CD14-positive monocyte (primary cell): ENCODE data around the gene BHMT. TPM values are rescaled to one million over a fixed set of nuclear protein-coding genes. Genes with fewer than 3 reads are reported as not detected.

ENCODE experiments used
- DNase-seq, 3 donors: peaks; one replicate each; pipeline ENCODE4 v3.0.0-alpha.2; 2011 to 2022
- H2AFZ ChIP-seq: 2 replicates; pipeline ENCODE4 v1.6.0; 2012; ENCODE audit warnings: mild to moderate bottlenecking, low read depth, low read length, inconsistent platforms; ENCODE audit not compliant: insufficient read depth, poor library complexity, severe bottlenecking
- H3K27ac ChIP-seq, 2 donors: 1 replicate in 1 of 2; 2 replicates in 1 of 2; pipeline ENCODE4 v1.5.1; 2012 to 2013; ENCODE audit warnings: low read length in 2 of 2, control low read depth in 1 of 2, inconsistent platforms in 1 of 2, low read depth in 1 of 2, mild to moderate bottlenecking in 1 of 2
- H3K27me3 ChIP-seq, 2 donors: one replicate each; pipeline versions ENCODE4 v1.6.0 to v1.6.1; 2011 to 2013; ENCODE audit warnings: low read length in 2 of 2; ENCODE audit not compliant: control insufficient read depth in 2 of 2, insufficient read depth in 2 of 2
- H3K36me3 ChIP-seq, 2 donors: replicated peaks in 1 of 2; 1 replicate in 1 of 2; 2 replicates in 1 of 2; pipeline versions ENCODE4 v1.5.1 to v1.6.1; 2012 to 2013; ENCODE audit warnings: low read length in 2 of 2, control low read depth in 1 of 2, inconsistent platforms in 1 of 2, mild to moderate bottlenecking in 1 of 2; ENCODE audit not compliant: insufficient read depth in 2 of 2, control insufficient read depth in 1 of 2
- H3K4me1 ChIP-seq, 2 donors: 1 replicate in 1 of 2; 2 replicates in 1 of 2; pipeline versions ENCODE4 v1.5.1 to v1.6.1; 2012 to 2013; ENCODE audit warnings: low read length in 2 of 2, control low read depth in 1 of 2, inconsistent platforms in 1 of 2, mild to moderate bottlenecking in 1 of 2, moderate library complexity in 1 of 2; ENCODE audit not compliant: insufficient read depth in 2 of 2, control insufficient read depth in 1 of 2
- H3K4me2 ChIP-seq: replicated peaks from 2 replicates; pipeline ENCODE3; 2012; ENCODE audit warnings: low read length, moderate library complexity, mild to moderate bottlenecking; ENCODE audit not compliant: poor library complexity, severe bottlenecking; ENCODE audit errors: extremely low read depth
- H3K4me3 ChIP-seq, 3 experiments: fragments of 200-600 bp in 1 of 3; sonication (generic) in 1 of 3; replicated peaks in 1 of 3; 1 replicate in 2 of 3; 2 replicates in 1 of 3; pipeline ENCODE4 v1.5.1; 2011 to 2013; ENCODE audit warnings: low read length in 3 of 3, mild to moderate bottlenecking in 3 of 3, control low read depth in 2 of 3, low read depth in 2 of 3, inconsistent platforms in 1 of 3, moderate library complexity in 1 of 3
- H3K79me2 ChIP-seq: 2 replicates; pipeline ENCODE4 v1.6.0; 2012; ENCODE audit warnings: mild to moderate bottlenecking, control low read depth, inconsistent platforms, low read length, moderate library complexity; ENCODE audit not compliant: insufficient read depth
- H3K9ac ChIP-seq: 2 replicates; pipeline ENCODE4 v1.6.0; 2017; ENCODE audit warnings: low read length, mild to moderate bottlenecking; ENCODE audit not compliant: insufficient read depth, poor library complexity, severe bottlenecking
- H3K9me3 ChIP-seq, 2 donors: replicated peaks in 1 of 2; 1 replicate in 1 of 2; 2 replicates in 1 of 2; pipeline versions ENCODE4 v1.5.1 to v1.6.1; 2012 to 2013; ENCODE audit warnings: low read length in 2 of 2, control low read depth in 1 of 2; ENCODE audit not compliant: control insufficient read depth in 1 of 2, insufficient read depth in 1 of 2
- H4K20me1 ChIP-seq: 2 replicates; pipeline ENCODE4 v1.6.0; 2012; ENCODE audit warnings: mild to moderate bottlenecking, low read length, control low read depth, moderate library complexity; ENCODE audit not compliant: insufficient read depth
- H3K27ac Mint-ChIP-seq, 7 donors: one replicate each; pipeline ENCODE4 v1.8.0; 2020; ENCODE audit warnings: mild to moderate bottlenecking in 7 of 7, mixed read lengths in 7 of 7, moderate library complexity in 6 of 7, inconsistent platforms in 2 of 7
- H3K27me3 Mint-ChIP-seq, 3 donors: one replicate each; pipeline ENCODE4 v1.8.0; 2021 to 2022; ENCODE audit warnings: low read depth in 3 of 3, mild to moderate bottlenecking in 3 of 3, mixed read lengths in 3 of 3, moderate library complexity in 3 of 3, inconsistent platforms in 1 of 3
- H3K36me3 Mint-ChIP-seq, 2 donors: one replicate each; pipeline ENCODE4 v1.8.0; 2020; ENCODE audit warnings: mixed read lengths in 2 of 2, inconsistent platforms in 1 of 2, mild to moderate bottlenecking in 1 of 2
- H3K4me1 Mint-ChIP-seq: one replicate; pipeline ENCODE4 v1.8.0; 2020; ENCODE audit warnings: mild to moderate bottlenecking, mixed read lengths
- H3K4me3 Mint-ChIP-seq, 2 donors: one replicate each; pipeline ENCODE4 v1.8.0; 2020; ENCODE audit warnings: mild to moderate bottlenecking in 2 of 2, mixed read lengths in 2 of 2, moderate library complexity in 1 of 2
- H3K9me3 Mint-ChIP-seq, 7 donors: one replicate each; pipeline ENCODE4 v1.8.0; 2020 to 2022; ENCODE audit warnings: mixed read lengths in 7 of 7, mild to moderate bottlenecking in 6 of 7, moderate library complexity in 6 of 7, inconsistent platforms in 2 of 7
- WGBS: methylation state at CpG from one replicate; pipeline ENCODE4 v1.1.5; 2013; ENCODE audit warnings: missing lambda C conversion rate; ENCODE audit not compliant: insufficient coverage; 5-methylcytosine and 5-hydroxymethylcytosine counted together
- intact Hi-C, 2 donors: fragments of 100-400 bp; cut with micrococcal nuclease; formaldehyde crosslinking; loops; one replicate each; pipeline versions ENCODE4 v1.15.0 to v1.15.1; 2023
- polyA plus RNA-seq, 3 donors: library from polyadenylated mRNA; depleted of rRNA in 1 of 3; unstranded in 2 of 3; stranded (reverse) in 1 of 3; fragments of 300-500 nt in 2 of 3; fragments of >200 nt in 1 of 3; fragmentation: Illumina TruSeq in 2 of 3; gene quantifications; 1 replicate in 2 of 3; 2 replicates in 1 of 3; pipeline ENCODE4 v1.2.3, GENCODE V29; 2012 to 2021
- TF ChIP-seq, protein P1 (sequence below): fragments of 200-600 bp; IDR thresholded peaks from one replicate; pipeline ENCODE4 v1.8.0; 2022; ENCODE audit warnings: antibody characterized with exemption, mild to moderate bottlenecking

BHMT gene
- polyA plus RNA-seq, 3 donors, result not detected

DNA sequence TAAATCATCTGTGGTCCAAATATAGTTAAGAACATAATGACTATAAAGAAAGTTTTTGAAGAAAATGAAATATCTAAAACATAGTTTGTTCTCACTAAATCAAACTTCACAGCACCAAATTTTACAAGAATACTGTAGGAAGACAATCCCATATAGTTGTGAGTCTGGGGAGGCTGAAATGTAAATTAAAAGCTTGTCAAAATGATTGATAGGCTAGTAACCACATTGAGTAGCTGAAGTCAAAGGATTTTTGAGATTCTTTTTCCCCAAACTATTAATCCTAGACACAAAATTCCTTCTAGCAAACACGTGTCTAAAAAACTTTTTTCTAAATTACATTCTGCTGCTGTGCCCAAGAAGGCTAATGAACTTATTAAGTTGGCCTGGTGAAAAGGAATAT is 13.0 kb downstream of the BHMT start:
- H3K9ac ChIP-seq, result no peak overlapping the region
- Mint-ChIP-seq H3K27me3 (peaks cover 0 to 3% (median 3%) of the 10 kb centered on the region in 3 donors), H3K9me3 (peaks cover 0 to 5% (median 0%) of the 10 kb centered on the region in 7 donors), H3K4me1 (peaks cover 6% of the 10 kb centered on the region), H3K36me3 (no peaks in the 10 kb centered on the region), H3K27ac (no peak overlapping the region), H3K4me3 (no peak overlapping the region)
- H3K79me2 ChIP-seq, result no peaks in the 10 kb centered on the region
- DNase-seq, result no peak
- no peaks in the 10 kb centered on the region for H3K36me3 ChIP-seq
- peaks cover 0 to 5% of the 10 kb centered on the region in 2 donors for H3K4me1 ChIP-seq
- no peak overlapping the region for H3K4me3 ChIP-seq
- H3K27ac ChIP-seq, result no peak overlapping the region
- no CpG with 5 or more reads among the region's 1 CpG for WGBS
- no peaks in the 10 kb centered on the region for H3K9me3 ChIP-seq
- H2AFZ ChIP-seq, result no peak overlapping the region
- H3K27me3 ChIP-seq, result peaks cover 0 to 2% of the 10 kb centered on the region in 2 donors
- intact Hi-C loops, result no loop called here
- H3K4me2 ChIP-seq, result no peak overlapping the region
- TF ChIP-seq, protein P1, sequence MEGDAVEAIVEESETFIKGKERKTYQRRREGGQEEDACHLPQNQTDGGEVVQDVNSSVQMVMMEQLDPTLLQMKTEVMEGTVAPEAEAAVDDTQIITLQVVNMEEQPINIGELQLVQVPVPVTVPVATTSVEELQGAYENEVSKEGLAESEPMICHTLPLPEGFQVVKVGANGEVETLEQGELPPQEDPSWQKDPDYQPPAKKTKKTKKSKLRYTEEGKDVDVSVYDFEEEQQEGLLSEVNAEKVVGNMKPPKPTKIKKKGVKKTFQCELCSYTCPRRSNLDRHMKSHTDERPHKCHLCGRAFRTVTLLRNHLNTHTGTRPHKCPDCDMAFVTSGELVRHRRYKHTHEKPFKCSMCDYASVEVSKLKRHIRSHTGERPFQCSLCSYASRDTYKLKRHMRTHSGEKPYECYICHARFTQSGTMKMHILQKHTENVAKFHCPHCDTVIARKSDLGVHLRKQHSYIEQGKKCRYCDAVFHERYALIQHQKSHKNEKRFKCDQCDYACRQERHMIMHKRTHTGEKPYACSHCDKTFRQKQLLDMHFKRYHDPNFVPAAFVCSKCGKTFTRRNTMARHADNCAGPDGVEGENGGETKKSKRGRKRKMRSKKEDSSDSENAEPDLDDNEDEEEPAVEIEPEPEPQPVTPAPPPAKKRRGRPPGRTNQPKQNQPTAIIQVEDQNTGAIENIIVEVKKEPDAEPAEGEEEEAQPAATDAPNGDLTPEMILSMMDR, result no peak
- H4K20me1 ChIP-seq, result no peaks in the 10 kb centered on the region

GRCh38 chr5:79130781-79131180 is 19.2 kb downstream of the BHMT start:
- Histone ChIP-seq H3K36me3 (no peaks in the 10 kb centered on the region), H3K27ac (no peak overlapping the region), H3K4me1 (peaks cover 3 to 10% of the 10 kb centered on the region in 2 donors), H3K27me3 (no peaks in the 10 kb centered on the region), H4K20me1 (no peaks in the 10 kb centered on the region), H3K79me2 (no peaks in the 10 kb centered on the region), H3K9ac (no peak overlapping the region), H3K9me3 (no peaks in the 10 kb centered on the region), H2AFZ (no peak overlapping the region), H3K4me2 (no peak overlapping the region), H3K4me3 (no peak overlapping the region)
- peaks cover 11% of the 10 kb centered on the region for H3K4me1 Mint-ChIP-seq
- no peaks in the 10 kb centered on the region for H3K9me3 Mint-ChIP-seq
- H3K27ac Mint-ChIP-seq, result no peak overlapping the region
- 94% methylated on average over 2 of the region's 6 CpGs for WGBS
- TF ChIP-seq, protein P1, result no peak
- H3K27me3 Mint-ChIP-seq, result peaks cover 2 to 4% (median 2%) of the 10 kb centered on the region in 3 donors
- H3K36me3 Mint-ChIP-seq, result no peaks in the 10 kb centered on the region
- no peak for DNase-seq
- intact Hi-C loops, result loop anchor here (5.0 kb wide), 2 partner anchors 103 to 108 kb away; no protein-coding TSS in a partner anchor
- H3K4me3 Mint-ChIP-seq, result no peak overlapping the region
